GM19438 (cell line): ENCODE measurements around the gene RTN1.

Experiments
- ATAC-seq: cut with Tn5 transposase; IDR thresholded peaks from one replicate; pipeline ENCODE4 v1.9.1; 2021; ENCODE audit warnings: low read depth; ENCODE audit not compliant: unreplicated experiment

RTN1 gene

DNA sequence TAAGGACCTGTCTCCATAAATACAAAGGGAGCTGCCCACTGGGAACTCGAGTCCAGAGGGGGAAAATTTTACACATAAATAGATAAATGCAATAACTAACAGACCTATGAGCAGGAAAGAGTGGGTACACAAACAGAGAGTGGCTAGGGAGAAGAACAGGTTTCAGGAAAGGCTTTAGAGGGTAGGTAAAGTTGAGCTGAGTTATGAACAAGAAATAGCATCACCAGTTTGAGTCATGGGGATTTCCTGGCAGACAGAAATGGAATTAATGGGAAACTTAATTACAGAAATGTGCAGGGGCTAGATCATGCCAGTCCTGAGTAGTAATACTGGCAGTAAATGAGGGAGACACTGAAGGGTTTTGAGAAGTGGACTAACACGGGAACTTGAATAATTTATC is 236.0 kb downstream of the RTN1 start:
- ATAC-seq = no peak

DNA sequence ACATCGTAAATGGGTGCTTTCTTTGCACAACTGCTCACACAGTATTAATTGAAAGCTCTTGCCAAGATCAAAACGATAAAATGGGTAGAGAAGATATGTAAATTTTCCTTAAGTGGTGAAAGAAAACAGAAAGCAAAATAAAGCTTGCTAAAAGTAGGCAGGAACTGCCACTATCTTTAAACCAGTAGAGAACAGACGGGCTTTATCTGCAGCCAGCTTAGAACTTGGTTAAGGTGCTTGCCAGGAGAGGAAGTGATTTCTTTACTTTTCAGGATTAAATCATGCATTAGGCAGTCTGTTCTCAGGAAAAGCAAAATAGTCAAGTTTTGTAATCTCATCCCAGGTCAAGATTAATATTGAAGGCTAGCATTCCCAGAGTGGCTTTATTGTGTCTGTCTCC is 237.1 kb downstream of the RTN1 start:
- no peak for ATAC-seq

DNA sequence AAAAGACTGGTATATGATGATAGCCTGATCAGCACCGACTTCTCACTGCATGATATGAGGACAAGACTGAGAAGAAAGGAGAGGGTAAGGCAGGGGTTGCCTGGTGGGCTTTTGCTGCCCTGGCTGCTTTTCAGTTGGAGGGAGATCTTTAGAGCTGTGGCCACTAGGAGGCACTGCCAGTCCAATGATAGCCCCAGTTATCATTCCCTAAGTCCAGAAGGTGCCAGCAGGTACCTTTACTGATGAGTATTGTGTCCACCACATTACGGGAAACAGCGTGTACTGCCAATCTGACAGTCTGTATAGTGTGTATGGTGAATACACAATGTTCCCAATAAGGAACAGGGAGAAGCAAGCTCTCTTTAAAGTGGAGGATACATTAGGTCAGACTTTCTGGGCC is 238.2 kb downstream of the RTN1 start:
- no peak for ATAC-seq

DNA sequence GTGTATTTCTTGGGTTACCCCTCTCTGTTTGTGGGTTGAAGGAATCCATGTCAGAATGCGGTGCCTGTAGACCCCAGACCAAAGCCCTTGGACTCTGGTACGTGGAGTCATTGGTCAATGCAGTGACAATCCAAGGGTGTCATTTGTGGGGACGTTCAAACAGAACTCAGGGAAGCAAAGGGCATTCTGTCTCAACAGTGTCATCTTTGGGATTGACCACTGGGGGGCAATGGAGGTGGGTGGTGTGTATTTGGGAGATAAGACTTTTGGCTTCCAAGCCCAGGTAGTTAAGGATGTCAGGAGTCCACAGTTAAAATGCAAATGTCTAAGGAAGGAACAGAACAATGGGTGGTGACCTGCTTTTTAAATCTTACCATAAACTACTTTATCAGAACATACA is 239.3 kb downstream of the RTN1 start:
- ATAC-seq = no peak

DNA sequence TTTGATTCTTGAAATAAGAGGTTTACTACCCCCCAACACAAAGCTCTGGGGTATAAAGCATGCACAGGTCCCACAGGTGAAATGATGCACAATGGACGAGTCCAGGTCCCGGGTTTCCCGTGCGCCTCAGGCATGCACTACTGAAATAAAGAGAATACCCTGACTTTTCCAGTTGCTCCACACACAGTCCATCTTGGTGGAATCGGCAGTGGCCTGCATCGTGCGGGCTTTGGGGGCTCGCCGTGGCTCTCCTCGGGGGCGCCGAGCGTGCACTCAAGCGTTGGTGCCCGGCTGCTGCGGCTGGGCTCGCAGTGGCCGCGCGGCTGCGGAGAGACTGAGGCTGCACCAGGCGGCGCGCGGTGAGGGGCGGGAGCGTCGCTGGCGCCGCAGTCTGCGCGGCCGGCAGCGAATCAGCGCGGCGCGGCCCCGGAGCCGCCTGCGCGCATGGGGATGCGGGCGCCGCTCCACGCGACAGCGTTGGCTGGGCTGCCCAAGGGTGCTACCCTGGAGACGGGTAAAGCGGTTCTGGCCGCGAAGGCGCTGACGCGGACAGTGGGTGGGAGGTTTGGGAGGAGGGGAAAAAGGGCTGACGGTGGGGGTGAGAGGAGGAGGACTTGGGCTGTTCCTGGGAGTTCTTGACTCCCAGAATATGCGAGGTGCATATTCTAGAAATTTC is 240.2 kb downstream of the RTN1 start:
- ATAC-seq = no peak

DNA sequence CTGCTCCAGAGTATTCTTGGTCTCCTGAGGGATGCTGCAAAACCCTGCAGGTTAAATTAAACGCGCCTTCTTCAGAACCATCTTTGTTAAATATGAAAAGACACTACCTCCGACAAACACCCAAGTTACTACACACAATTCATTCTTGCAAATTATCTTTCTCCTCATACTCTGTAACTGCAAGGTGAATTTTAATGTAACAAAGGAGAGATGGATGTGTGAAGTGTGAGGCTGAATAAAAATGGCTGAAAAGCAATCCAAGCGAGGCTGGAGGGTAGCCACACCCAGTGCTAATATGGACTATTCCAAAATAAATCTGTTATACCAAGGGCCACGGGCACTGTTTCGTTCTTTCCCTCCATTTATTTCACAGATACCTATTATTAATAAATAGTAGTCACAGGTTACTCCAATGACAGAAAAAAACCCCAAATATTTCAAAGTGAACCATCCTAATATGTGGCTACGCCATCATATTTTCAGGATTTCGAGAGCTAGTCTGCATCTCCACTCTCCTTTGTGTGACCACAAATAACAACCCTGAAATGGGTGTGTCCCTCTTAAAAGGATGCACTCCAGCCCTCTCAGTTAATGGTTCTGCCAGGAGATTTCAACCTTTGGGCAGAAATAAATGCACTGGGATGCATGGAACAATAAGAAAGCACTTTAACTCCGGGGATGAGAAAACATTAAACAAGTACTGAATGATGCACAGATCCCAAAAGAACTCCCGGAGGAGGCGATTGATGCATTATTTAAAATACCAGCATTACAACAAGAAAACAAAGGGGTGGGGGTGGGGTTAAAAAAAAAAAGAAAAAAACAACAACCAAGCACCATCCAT is 240.9 kb downstream of the RTN1 start:
- no peak for ATAC-seq

DNA sequence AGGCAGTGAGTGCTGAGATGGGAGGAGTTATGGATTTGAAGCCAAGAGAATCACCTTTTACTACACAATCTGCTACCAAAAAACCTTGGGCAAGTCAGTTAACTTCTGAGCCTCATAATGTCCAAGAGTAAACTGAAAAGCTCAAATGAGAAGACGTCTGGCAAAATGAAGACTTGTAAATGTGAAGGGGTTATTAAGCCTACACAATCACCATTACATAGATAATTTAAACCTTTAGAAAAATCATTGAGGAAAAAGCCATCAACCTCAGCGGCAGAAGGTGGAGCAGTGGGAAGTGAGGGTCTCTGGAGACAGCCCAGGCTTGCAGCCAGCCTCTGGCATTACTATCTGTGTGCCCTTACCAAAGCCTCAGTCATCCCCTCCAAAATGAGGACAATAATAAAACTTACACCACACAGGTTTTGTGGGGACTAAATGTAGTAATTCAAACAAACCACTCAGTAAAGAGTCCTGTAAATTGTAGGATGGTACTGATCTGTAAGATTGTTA is 243.5 kb downstream of the RTN1 start:
- no peak for ATAC-seq

DNA sequence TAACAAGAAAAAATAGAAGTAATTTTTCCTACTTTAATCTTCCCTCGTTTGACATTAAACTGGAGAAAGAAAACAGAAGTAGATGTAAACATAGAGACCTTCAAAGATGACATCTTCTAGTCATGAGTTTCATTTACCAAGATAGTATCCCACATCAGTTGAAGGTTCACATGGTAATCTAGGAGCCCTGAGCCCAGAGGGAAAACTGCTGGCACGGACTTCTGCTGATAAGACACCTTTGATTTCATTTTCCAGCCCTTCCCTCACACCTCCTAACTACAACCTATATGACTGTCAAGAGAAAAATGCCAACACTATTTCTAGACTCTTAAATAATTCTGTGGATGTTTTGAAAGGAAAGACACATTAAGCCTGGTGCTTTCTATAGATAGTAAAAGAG is 247.9 kb downstream of the RTN1 start:
- ATAC-seq = no peak

DNA sequence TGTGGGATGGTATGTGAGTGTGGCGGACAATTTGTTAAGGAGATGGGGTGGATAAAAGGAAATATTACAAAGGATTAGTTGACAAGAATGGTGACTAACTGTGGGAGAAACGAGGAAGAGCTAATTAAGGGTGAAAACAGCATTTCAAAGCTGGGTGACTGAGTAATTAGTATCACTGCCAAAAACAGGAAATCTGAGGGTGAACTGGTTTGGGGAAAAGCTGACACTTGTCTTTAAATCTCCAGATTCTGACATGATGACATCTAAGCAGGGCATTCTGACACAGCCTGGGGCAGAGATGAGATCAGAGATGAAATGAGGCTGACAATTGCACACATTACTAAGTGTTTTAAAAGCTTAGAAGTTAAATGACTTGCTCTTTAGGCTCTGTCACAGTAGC is 251.5 kb downstream of the RTN1 start:
- no peak for ATAC-seq

DNA sequence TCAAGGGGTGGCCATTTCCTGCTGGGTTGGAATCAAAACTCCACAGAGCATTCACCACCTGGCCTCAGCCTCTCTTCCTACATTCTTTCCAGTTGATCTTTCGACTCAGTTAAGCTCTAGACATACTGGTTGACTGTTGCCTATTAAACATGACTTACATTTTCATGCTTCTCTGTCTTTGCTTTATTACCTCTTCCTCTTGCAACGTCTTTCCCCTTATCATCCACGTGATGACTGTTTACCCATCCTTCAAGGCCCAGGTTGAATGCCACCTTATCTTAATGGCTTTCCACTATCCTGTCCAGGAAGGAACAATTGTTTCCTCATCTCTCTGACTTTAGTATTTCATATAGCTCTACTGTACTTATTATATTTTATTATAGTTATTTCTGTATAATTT is 269.5 kb downstream of the RTN1 start:
- ATAC-seq = no peak

DNA sequence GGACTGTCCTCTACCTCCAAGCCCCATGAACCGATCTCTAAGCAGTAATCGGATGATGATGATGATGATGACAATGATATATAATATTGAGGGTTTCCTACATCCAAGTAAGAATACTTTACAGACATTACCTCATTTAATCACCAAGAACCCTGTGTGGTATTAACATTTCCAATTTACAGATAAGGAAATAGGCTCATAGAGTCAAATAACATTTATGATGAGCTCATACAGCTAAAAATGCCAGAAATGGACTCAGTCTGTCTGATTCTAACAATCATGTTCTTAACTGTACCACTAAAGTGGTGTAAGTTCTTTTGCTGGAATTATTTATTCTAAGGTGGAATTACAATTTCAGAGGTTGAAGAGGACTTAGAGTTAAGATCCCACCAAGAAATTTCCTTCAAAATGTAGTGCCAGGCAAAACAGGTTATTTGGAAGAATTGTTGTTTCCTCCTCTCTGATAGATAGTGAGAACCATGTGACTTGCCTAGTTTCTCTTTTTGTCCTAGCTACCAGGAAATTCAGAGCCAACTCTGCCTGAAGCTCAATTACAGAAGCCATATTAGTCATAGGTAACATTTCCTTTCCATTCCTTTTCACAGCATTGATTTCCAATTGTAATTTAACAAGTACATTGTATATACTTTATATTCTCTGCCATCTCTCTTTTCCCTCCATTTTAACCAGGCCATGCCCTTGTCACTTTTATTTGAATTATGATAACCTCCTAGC is 270.2 kb downstream of the RTN1 start:
- no peak for ATAC-seq

DNA sequence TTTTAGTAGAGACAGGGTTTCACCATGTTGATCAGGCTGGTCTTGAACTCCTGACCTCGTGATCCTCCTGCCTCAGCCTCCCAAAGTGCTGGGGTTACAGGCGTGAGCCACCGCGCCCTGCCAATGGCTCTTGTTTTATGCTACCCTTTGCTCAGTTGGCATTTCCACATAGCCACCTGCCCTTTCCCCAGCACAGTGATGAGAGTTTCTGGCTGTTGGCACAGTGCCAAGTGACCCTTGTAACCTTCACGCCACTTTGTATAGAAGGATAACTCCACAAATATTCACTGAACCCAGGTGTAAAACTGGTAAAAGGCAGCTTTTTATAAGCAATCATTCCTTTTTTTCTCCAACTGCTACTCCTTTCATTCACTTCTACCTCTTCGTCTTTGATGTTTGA is 275.5 kb downstream of the RTN1 start:
- no peak for ATAC-seq

DNA sequence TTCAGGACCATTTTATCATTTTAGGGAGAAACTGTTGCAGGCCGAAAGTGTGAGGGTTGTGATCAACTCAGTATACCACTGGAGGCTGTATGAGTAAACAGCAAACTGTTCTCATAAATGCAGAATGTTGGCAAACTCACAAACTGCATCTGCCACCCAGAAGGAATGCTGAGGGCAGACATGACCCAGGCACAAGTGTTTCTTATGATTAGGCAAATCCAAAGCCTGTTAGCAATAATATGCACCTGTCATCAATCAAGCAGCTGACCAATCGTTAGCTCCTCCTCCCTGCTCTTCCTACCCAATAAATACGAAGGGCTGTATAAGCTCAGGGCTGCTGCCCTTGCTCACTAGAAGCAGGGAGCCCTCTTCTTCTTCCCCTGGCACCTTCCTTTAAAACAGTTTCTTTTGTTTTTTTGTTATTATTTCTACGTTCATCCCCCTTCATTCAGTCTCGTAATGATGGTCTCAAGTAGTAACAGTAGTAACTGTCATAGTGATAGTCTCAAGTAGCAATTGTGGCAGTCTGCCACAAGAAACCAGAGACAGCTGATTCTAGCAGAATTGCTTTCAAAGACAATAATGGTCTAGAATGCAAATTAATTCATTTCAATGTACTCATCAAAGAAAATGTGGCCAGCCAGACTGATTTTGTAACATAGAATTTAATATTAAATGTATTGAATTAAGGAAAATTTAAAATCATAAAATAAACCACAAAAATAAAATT is 278.8 kb downstream of the RTN1 start:
- no peak for ATAC-seq

DNA sequence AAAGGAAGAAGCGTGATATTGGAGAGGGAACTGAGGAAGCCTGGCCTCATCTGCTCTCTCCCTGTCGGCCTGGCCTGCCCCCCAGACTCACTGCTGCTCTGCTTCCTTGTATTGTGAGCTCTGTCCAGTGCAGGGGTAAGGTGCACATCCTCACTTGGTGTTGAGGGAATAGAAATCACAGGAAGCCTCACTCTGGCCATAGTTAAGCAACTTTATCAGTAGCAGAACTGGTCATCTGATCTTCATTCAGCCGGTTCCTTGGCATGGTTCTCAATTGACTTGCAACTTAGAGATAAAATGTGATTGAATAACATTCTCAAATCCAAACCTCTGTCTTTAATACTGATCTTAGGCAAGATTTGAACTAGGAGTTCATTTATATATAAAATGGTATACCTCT is 282.5 kb downstream of the RTN1 start:
- ATAC-seq = no peak

DNA sequence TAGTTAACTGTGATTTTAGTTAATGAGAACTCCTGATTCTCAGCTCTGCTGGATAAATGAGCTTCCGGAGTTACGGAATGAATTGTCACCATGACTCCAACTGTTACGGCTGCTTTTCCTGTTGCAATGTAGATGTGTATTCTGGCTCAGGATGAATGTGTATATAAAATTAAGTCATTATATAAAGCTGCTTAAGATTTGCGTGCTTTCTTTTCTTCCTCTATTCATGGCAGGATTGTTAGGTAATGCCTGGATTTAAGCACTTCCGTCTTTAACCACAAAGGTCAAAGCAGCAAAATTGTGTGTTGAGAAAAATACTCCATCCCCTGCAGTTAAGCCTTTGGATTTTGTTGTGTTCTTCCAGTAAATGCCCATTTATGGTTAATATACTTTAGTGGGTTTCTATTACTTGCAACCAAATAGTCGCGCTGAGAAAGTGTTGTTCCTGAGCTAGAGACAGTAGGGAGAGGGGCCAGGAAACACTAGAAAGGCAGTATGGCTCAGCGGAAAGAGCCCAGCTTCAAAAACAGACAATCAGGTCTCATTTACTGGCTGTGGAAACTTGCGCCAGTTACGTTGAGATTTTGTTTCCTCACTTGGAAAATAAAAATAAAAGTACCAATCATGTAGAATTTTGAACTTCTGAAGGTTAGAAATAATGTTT is 284.6 kb downstream of the RTN1 start:
- ATAC-seq = no peak

DNA sequence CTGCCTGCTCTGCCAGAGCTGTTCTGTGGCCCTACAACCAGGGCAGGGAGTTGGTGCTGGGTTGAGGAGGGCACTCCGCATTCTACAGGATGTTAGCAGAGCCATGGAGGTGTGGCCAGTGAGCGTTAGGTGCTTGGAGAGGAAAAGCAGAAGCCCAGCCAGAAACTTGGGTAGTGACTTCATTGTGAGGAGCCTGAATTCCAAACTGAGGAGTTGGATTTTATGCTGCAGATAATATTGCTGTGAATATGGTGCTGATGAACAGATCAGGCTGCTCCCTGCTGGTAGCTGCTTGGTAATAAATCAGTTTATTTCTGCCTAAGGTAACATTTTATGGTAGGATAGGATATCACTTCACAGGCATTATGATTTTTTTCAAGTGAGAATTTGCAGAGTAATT is 286.8 kb downstream of the RTN1 start:
- ATAC-seq = no peak

DNA sequence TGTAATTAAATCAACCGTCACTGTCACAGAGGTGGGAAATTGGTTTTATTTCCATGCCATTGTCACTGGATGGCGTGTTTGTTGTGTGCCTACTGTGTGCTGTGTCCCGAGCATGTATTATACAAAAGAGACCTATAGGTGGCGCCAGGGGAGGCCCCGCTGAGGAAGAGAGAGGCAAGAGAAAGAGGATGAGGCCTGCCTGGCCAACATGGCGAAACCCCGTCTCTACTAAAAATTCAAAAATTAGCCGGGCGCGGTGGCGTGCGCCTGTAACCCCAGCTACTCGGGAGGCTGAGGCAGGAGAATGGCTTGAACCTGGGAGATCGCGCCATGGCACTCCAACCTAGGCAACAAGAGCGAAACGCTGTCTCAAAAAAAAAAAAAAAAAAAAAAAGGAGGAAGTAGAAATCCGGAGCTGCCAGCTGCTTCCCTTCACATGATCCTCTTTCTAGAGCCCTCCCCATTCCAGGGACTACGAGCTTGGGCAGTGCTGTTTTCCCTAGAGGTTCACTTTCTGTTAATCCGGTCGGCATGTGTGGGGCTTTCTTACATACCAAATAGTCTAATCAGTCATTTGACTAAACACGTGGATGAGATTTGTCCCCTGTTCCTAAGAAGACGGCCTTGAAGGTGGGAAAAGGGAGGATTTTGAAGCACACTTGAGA is 287.6 kb downstream of the RTN1 start:
- no peak for ATAC-seq

DNA sequence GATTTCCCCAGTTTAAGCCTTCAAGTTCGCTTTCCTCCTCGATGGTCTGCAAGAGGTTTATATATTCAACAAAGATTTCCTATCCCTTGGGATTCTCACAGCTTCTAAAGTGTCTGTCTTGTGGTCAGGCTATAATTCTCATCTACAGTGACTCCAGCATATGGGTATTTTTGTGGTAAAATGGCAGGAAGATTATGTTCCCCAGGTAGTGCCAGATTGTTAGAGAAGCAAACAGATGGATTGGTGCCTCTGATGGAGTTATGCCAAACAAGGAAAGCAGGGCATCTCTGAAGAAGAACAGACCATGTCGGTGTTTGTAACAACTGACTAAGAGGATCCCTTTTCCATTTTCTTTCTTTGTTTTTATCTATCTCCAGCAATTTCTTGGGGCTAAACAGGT is 288.4 kb downstream of the RTN1 start:
- ATAC-seq = no peak

DNA sequence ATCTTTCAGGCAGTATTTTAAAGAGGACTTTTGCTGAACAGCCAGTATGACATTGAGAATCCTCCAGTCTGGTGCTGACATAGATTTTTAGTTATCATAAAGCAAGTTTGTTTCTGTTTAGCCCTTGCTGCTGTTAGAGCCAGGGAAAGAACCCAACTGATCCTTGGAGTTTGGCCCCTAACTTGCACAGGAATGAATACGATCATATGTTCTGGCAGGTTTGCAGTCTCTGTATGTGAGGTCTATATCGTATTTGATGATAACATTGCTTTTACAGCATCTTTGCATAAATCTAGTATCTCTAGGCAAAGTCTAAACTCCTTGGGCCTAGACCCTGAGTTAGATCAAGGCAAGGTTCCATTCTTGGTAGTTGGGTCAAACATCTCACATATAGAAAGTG is 289.7 kb downstream of the RTN1 start:
- ATAC-seq = no peak
